HG03066 (cell line): Measurements from ENCODE around the gene NCBP2.

ENCODE experiments used
- ATAC-seq: cut with Tn5 transposase; IDR thresholded peaks from one replicate; pipeline ENCODE4 v1.9.1; 2021; ENCODE audit warnings: low read depth; ENCODE audit not compliant: unreplicated experiment

Gene NCBP2

GRCh38 chr3:196889844-196890708 lies 52.3 kb downstream of the NCBP2 start:
- ATAC-seq = no peak

- ATAC-seq = no peak
Measured at GRCh38 chr3:196886144-196886543, 56.2 kb downstream of the NCBP2 start.
